ENCODE measurements around the gene TMEM212.

Gene TMEM212

DNA sequence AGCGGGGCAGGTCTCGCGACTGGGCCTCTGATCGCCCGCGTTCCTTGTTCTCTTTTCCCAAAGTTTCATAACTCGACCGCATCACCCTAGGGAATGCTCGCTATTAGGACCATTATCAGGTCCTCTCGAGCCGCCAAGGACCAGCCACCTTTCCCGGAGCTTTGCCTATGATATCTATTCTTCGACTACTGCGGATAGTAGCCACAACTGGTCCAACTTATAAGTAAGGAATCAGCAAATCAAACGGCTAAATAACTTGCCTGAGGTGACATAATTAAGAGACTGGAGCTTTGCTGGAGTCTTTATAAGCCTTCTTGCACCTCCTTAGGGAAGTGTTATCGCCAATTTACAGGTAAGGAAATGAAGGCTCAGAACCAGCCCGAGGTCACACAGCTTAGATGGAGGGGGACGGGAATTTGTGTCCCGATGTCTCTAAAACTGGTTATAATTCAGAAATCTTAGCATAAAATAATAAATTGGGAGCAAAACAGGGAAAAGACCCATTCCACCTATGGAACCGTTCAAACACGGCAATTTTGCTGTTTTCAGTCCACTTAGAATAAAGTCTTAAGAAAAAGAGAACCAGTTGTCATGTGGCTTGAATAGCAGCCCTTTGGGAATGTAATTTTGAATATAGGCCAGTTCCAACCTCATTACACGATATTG is 32.4 kb upstream of the TMEM212 start:
- Histone ChIP-seq H3K14ac (ENCODE audit: low read length in 2 of 2) (no peak overlapping the region), H3K9me3 (ENCODE audit: control insufficient read depth, low read length) (no peaks in the 10 kb centered on the region), H3K4ac (ENCODE audit: low read depth in 1 of 2, low read length in 2 of 2) (peak overlapping the region; percentile 41 to 89), H3K9ac (ENCODE audit: low read length) (peak overlapping the region; percentile 95), H2AK5ac (ENCODE audit: low read length, severe bottlenecking) (peak overlapping the region; percentile 56), H2BK5ac (ENCODE audit: low read depth, low read length, poor library complexity, severe bottlenecking) (peak overlapping the region; percentile 62), H3K4me2 (ENCODE audit: low read length, poor library complexity, severe bottlenecking) (peak overlapping the region; percentile 60), H3K4me3 (ENCODE audit: insufficient read depth in 1 of 2, low read depth in 1 of 2, low read length in 2 of 2) (peak overlapping the region; percentile 67 to 82), H2AFZ (ENCODE audit: low read depth, low read length) (no peak overlapping the region), H4K91ac (ENCODE audit: low read length) (peak overlapping the region; percentile 43), H3K27me3 (ENCODE audit: control insufficient read depth in 1 of 2, insufficient read depth in 1 of 2, low read length in 2 of 2) (no peaks in the 10 kb centered on the region), H3K79me1 (replicated peaks; ENCODE audit: low read length, poor library complexity, severe bottlenecking) (peaks cover 3% of the 10 kb centered on the region), H3K18ac (ENCODE audit: low read depth in 1 of 2, low read length in 2 of 2) (peak overlapping the region; percentile 77 to 94), H4K8ac (ENCODE audit: low read length) (no peak overlapping the region), H3K23ac (ENCODE audit: low read length in 2 of 2) (no peak overlapping the region), H3K36me3 (ENCODE audit: control insufficient read depth in 1 of 2, insufficient read depth in 2 of 2, low read depth in 1 of 2, low read length in 2 of 2) (no peaks in the 10 kb centered on the region), H3K27ac (ENCODE audit: low read length, poor library complexity, severe bottlenecking) (peak overlapping the region; percentile 79), H3K4me1 (ENCODE audit: control insufficient read depth, insufficient read depth, low read depth, low read length) (peaks cover 8% of the 10 kb centered on the region), H2BK15ac (ENCODE audit: low read depth, poor library complexity, severe bottlenecking) (peak overlapping the region; percentile 37), H2BK12ac (ENCODE audit: low read length in 2 of 2) (peak overlapping the region; percentile 14 to 57), H2BK120ac (ENCODE audit: low read depth, low read length) (peak overlapping the region; percentile 13)
- DNase-seq = no peak
- WGBS = 15% methylated on average over 20 of the region's 22 CpGs

DNA sequence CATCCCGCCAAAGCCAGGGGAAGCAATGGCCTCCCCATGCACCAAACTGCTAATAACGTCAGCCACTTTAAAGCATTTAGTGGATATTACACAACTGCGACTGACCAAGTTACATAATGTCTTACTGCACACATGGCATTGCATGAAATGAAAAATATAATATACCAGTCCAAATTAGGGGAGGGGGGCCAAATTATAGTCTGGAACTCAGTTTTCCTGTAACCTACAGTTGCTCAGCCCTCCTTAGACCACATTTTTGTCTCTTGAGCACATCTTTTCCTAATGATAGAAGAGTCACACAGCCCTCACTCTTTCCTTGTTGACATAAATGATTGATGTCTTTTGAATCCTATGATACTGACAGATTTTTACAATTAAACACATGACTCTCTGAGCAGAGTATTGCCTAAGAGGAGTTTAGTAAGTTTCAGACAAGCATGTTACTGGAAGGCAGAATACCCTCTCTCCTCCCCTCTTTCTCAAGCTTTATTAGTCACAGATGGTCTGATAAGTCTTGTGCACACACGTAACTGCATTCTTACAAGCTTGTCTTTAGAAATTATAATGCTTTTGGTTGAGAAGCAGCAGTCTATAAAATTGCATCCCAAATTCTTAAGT is 31.7 kb upstream of the TMEM212 start:
- no peak overlapping the region for H4K8ac ChIP-seq (ENCODE audit: low read length)
- H3K27ac ChIP-seq (ENCODE audit: low read length, poor library complexity, severe bottlenecking) = peak overlapping the region; percentile 79
- peak; percentile 99 for DNase-seq
- peak overlapping the region; percentile 95 for H3K9ac ChIP-seq (ENCODE audit: low read length)
- peaks cover 8% of the 10 kb centered on the region for H3K4me1 ChIP-seq (ENCODE audit: control insufficient read depth, insufficient read depth, low read depth, low read length)
- H2BK12ac ChIP-seq (ENCODE audit: low read length in 2 of 2) = peak overlapping the region in 1 of 2 experiments; percentile 10
- WGBS = 57% methylated on average over 3 of the region's 4 CpGs
- H2BK120ac ChIP-seq (ENCODE audit: low read depth, low read length) = no peak overlapping the region
- no peaks in the 10 kb centered on the region for H3K36me3 ChIP-seq (ENCODE audit: control insufficient read depth in 1 of 2, insufficient read depth in 2 of 2, low read depth in 1 of 2, low read length in 2 of 2)
- H3K4me2 ChIP-seq (ENCODE audit: low read length, poor library complexity, severe bottlenecking) = no peak overlapping the region
- peaks cover 3% of the 10 kb centered on the region for H3K79me1 ChIP-seq (replicated peaks; ENCODE audit: low read length, poor library complexity, severe bottlenecking)
- peak overlapping the region; percentile 48 to 77 for H3K18ac ChIP-seq (ENCODE audit: low read depth in 1 of 2, low read length in 2 of 2)
- no peak overlapping the region for H2AFZ ChIP-seq (ENCODE audit: low read depth, low read length)
- no peak overlapping the region for H3K14ac ChIP-seq (ENCODE audit: low read length in 2 of 2)
- H3K9me3 ChIP-seq (ENCODE audit: control insufficient read depth, low read length) = no peaks in the 10 kb centered on the region
- H2AK5ac ChIP-seq (ENCODE audit: low read length, severe bottlenecking) = no peak overlapping the region
- peak overlapping the region; percentile 9 for H2BK5ac ChIP-seq (ENCODE audit: low read depth, low read length, poor library complexity, severe bottlenecking)
- H3K27me3 ChIP-seq (ENCODE audit: control insufficient read depth in 1 of 2, insufficient read depth in 1 of 2, low read length in 2 of 2) = no peaks in the 10 kb centered on the region
- no peak overlapping the region for H2BK15ac ChIP-seq (ENCODE audit: low read depth, poor library complexity, severe bottlenecking)
- H4K91ac ChIP-seq (ENCODE audit: low read length) = no peak overlapping the region
- H3K4ac ChIP-seq (ENCODE audit: low read depth in 1 of 2, low read length in 2 of 2) = peak overlapping the region in 1 of 2 experiments; percentile 80
- H3K4me3 ChIP-seq (ENCODE audit: insufficient read depth in 1 of 2, low read depth in 1 of 2, low read length in 2 of 2) = peak overlapping the region in 1 of 2 experiments; percentile 82
- no peak overlapping the region for H3K23ac ChIP-seq (ENCODE audit: low read length in 2 of 2)

- Histone ChIP-seq H3K79me1 (replicated peaks; ENCODE audit: low read length, poor library complexity, severe bottlenecking) (peaks cover 2% of the 10 kb centered on the region), H3K18ac (ENCODE audit: low read depth in 1 of 2, low read length in 2 of 2) (peak overlapping the region in 1 of 2 experiments; percentile 70), H3K4me1 (ENCODE audit: control insufficient read depth, insufficient read depth, low read depth, low read length) (peaks cover 7% of the 10 kb centered on the region), H4K91ac (ENCODE audit: low read length) (peak overlapping the region; percentile 50), H2BK120ac (ENCODE audit: low read depth, low read length) (peak overlapping the region; percentile 49), H3K27ac (ENCODE audit: low read length, poor library complexity, severe bottlenecking) (peak overlapping the region; percentile 43), H2BK12ac (ENCODE audit: low read length in 2 of 2) (peak overlapping the region in 1 of 2 experiments; percentile 52), H3K4me3 (ENCODE audit: insufficient read depth in 1 of 2, low read depth in 1 of 2, low read length in 2 of 2) (peak overlapping the region in 1 of 2 experiments; percentile 47), H2BK15ac (ENCODE audit: low read depth, poor library complexity, severe bottlenecking) (peak overlapping the region; percentile 23), H4K8ac (ENCODE audit: low read length) (no peak overlapping the region), H2BK5ac (ENCODE audit: low read depth, low read length, poor library complexity, severe bottlenecking) (no peak overlapping the region), H3K23ac (ENCODE audit: low read length in 2 of 2) (no peak overlapping the region), H3K14ac (ENCODE audit: low read length in 2 of 2) (no peak overlapping the region), H3K4me2 (ENCODE audit: low read length, poor library complexity, severe bottlenecking) (no peak overlapping the region), H3K27me3 (ENCODE audit: control insufficient read depth in 1 of 2, insufficient read depth in 1 of 2, low read length in 2 of 2) (no peaks in the 10 kb centered on the region), H3K4ac (ENCODE audit: low read depth in 1 of 2, low read length in 2 of 2) (peak overlapping the region in 1 of 2 experiments; percentile 80), H2AFZ (ENCODE audit: low read depth, low read length) (no peak overlapping the region), H2AK5ac (ENCODE audit: low read length, severe bottlenecking) (peak overlapping the region; percentile 69), H3K36me3 (ENCODE audit: control insufficient read depth in 1 of 2, insufficient read depth in 2 of 2, low read depth in 1 of 2, low read length in 2 of 2) (no peaks in the 10 kb centered on the region), H3K9me3 (ENCODE audit: control insufficient read depth, low read length) (no peaks in the 10 kb centered on the region), H3K9ac (ENCODE audit: low read length) (peak overlapping the region; percentile 95)
- WGBS = 91% methylated on average over 9 of the region's 9 CpGs
- peak; percentile 83 for DNase-seq
Measured at GRCh38 chr3:171811913-171812335, 31.2 kb upstream of the TMEM212 start.

- no peak overlapping the region for H2BK5ac ChIP-seq (ENCODE audit: low read depth, low read length, poor library complexity, severe bottlenecking)
- no peak overlapping the region for H2AFZ ChIP-seq (ENCODE audit: low read depth, low read length)
- peaks cover 5% of the 10 kb centered on the region for H3K4me1 ChIP-seq (ENCODE audit: control insufficient read depth, insufficient read depth, low read depth, low read length)
- H3K9ac ChIP-seq (ENCODE audit: low read length) = peak overlapping the region; percentile 95
- no peak overlapping the region for H4K8ac ChIP-seq (ENCODE audit: low read length)
- no peaks in the 10 kb centered on the region for H3K79me1 ChIP-seq (replicated peaks; ENCODE audit: low read length, poor library complexity, severe bottlenecking)
- H4K91ac ChIP-seq (ENCODE audit: low read length) = no peak overlapping the region
- H3K4me3 ChIP-seq (ENCODE audit: insufficient read depth in 1 of 2, low read depth in 1 of 2, low read length in 2 of 2) = no peak overlapping the region
- no peak overlapping the region for H2BK120ac ChIP-seq (ENCODE audit: low read depth, low read length)
- no CpG with 5 or more reads among the region's 2 CpGs for WGBS
- H3K14ac ChIP-seq (ENCODE audit: low read length in 2 of 2) = no peak overlapping the region
- no peak overlapping the region for H3K4me2 ChIP-seq (ENCODE audit: low read length, poor library complexity, severe bottlenecking)
- no peaks in the 10 kb centered on the region for H3K27me3 ChIP-seq (ENCODE audit: control insufficient read depth in 1 of 2, insufficient read depth in 1 of 2, low read length in 2 of 2)
- H2BK15ac ChIP-seq (ENCODE audit: low read depth, poor library complexity, severe bottlenecking) = no peak overlapping the region
- H3K23ac ChIP-seq (ENCODE audit: low read length in 2 of 2) = no peak overlapping the region
- no peak overlapping the region for H2BK12ac ChIP-seq (ENCODE audit: low read length in 2 of 2)
- DNase-seq = no peak
- no peaks in the 10 kb centered on the region for H3K36me3 ChIP-seq (ENCODE audit: control insufficient read depth in 1 of 2, insufficient read depth in 2 of 2, low read depth in 1 of 2, low read length in 2 of 2)
- peaks cover 3% of the 10 kb centered on the region for H3K9me3 ChIP-seq (ENCODE audit: control insufficient read depth, low read length)
- H3K27ac ChIP-seq (ENCODE audit: low read length, poor library complexity, severe bottlenecking) = no peak overlapping the region
- H3K18ac ChIP-seq (ENCODE audit: low read depth in 1 of 2, low read length in 2 of 2) = no peak overlapping the region
- H2AK5ac ChIP-seq (ENCODE audit: low read length, severe bottlenecking) = no peak overlapping the region
- H3K4ac ChIP-seq (ENCODE audit: low read depth in 1 of 2, low read length in 2 of 2) = no peak overlapping the region
Measured at GRCh38 chr3:171812811-171813210, 30.3 kb upstream of the TMEM212 start.

All from mesenchymal stem cell (in vitro differentiated cells and primary cell).